Measurements from ENCODE around the gene COL26A1. TPM values are rescaled to one million over a fixed set of nuclear protein-coding genes. Genes with fewer than 3 reads are reported as not detected.

Gene COL26A1
- total RNA-seq, 1 experiment from 2014 or later, result 42.6 TPM

DNA sequence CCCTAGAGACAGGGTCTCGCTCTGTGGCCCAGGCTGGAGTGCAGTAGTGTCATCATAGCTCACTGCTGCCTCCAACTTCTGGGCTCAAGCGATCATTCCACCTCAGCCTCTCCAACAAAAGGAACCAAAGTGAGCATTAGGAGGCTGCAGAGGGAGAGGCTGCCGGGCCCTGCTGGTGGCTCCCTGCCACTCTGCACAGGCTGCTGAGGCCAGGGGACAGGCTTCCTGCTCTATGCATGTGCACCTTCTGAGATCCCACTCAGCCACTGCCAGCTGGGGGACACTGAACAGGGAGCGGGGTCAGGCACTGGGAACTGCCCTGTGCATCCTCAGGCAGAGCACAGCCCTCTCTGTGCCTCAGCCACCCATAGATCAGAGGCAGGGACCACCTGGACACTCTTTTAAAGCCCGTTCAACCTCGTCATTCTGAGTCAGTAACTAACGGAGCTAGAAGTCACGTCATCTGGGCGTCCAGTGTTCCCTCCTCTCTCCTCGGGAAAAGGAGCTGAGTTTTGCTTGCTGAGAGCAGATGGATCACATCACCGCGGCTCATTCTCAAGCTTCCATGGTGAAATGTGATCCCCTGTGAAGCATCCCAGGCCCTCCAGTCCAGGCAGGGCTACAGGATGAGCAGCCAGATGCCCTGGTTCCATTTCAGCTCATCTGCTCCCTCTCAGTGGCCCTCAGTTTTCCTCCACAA lies 156.8 kb downstream of the COL26A1 start:
- Histone ChIP-seq H3K27ac (ENCODE audit: insufficient read length, low read depth, low read length) (no peak overlapping the region), H3K4ac (ENCODE audit: low read depth, low read length) (no peak overlapping the region), H3K79me2 (ENCODE audit: insufficient read depth, low read length) (no peaks in the 10 kb centered on the region), H2AK5ac (ENCODE audit: insufficient read length, low read length) (no peak overlapping the region), H2BK15ac (ENCODE audit: low read depth, low read length) (no peak overlapping the region), H2BK120ac (ENCODE audit: low read depth, low read length, poor library complexity, severe bottlenecking) (no peak overlapping the region), H3K23ac (ENCODE audit: insufficient read length, low read depth, low read length) (no peak overlapping the region), H4K20me1 (ENCODE audit: control insufficient read depth, insufficient read depth, insufficient read length) (no peaks in the 10 kb centered on the region), H4K8ac (replicated peaks; ENCODE audit: insufficient read length, low read depth, low read length) (no peak overlapping the region), H3K27me3 (ENCODE audit: insufficient read depth, low read length) (no peaks in the 10 kb centered on the region), H2BK5ac (ENCODE audit: insufficient read length, low read length) (no peak overlapping the region), H4K91ac (ENCODE audit: insufficient read length, low read depth, low read length) (no peak overlapping the region), H3K9me3 (ENCODE audit: control insufficient read depth, low read depth, low read length) (no peaks in the 10 kb centered on the region), H3K18ac (ENCODE audit: insufficient read length, low read depth, low read length) (no peak overlapping the region), H2BK20ac (ENCODE audit: low read depth, low read length, poor library complexity, severe bottlenecking) (no peak overlapping the region), H3K79me1 (ENCODE audit: insufficient read depth, low read depth, low read length, poor library complexity, severe bottlenecking) (no peaks in the 10 kb centered on the region), H3K14ac (ENCODE audit: insufficient read depth, low read length) (no peak overlapping the region), H3K56ac (ENCODE audit: insufficient read length, low read depth, low read length) (no peak overlapping the region), H3K9ac (ENCODE audit: extremely low read depth, insufficient read length, low read length) (no peak overlapping the region), H3K4me2 (ENCODE audit: insufficient read depth, insufficient read length, low read length) (no peak overlapping the region), H3T11ph (ENCODE audit: low read length) (no peak overlapping the region), H2BK12ac (ENCODE audit: insufficient read length, low read depth, low read length) (no peak overlapping the region), H4K5ac (ENCODE audit: insufficient read length, low read depth, low read length) (no peak overlapping the region), H3K23me2 (ENCODE audit: insufficient read length, low read depth, low read length, poor library complexity, severe bottlenecking) (no peaks in the 10 kb centered on the region), H3K4me1 (ENCODE audit: insufficient read depth, low read length) (no peaks in the 10 kb centered on the region), H2AFZ (ENCODE audit: low read length) (no peak overlapping the region)
- WGBS (ENCODE audit: extremely low coverage, insufficient read length, low lambda C conversion rate), result no CpG with 5 or more reads among the region's 12 CpGs
- TF ChIP-seq, protein P1, sequence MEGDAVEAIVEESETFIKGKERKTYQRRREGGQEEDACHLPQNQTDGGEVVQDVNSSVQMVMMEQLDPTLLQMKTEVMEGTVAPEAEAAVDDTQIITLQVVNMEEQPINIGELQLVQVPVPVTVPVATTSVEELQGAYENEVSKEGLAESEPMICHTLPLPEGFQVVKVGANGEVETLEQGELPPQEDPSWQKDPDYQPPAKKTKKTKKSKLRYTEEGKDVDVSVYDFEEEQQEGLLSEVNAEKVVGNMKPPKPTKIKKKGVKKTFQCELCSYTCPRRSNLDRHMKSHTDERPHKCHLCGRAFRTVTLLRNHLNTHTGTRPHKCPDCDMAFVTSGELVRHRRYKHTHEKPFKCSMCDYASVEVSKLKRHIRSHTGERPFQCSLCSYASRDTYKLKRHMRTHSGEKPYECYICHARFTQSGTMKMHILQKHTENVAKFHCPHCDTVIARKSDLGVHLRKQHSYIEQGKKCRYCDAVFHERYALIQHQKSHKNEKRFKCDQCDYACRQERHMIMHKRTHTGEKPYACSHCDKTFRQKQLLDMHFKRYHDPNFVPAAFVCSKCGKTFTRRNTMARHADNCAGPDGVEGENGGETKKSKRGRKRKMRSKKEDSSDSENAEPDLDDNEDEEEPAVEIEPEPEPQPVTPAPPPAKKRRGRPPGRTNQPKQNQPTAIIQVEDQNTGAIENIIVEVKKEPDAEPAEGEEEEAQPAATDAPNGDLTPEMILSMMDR (conservative IDR thresholded peaks at IDR 0.05), result no peak
- Mint-ChIP-seq H3K4me3 (no peak overlapping the region), H3K4me1 (peaks cover 19 to 27% of the 10 kb centered on the region in 2 experiments), H3K9me3 (no peaks in the 10 kb centered on the region), H3K27ac (no peak overlapping the region), H3K27me3 (ENCODE audit: low read depth) (peaks cover 6% of the 10 kb centered on the region), H3K36me3 (ENCODE audit: insufficient read depth in 1 of 3, low read depth in 3 of 3) (peaks cover 0 to 6% (median under 1%) of the 10 kb centered on the region in 3 experiments; a peak in 4 of 7 replicates)
- DNase-seq, result no peak
